Glomerular visceral epithelial cell (primary cell): ENCODE data around the gene GNL2.
"Not testable (repeated sequence)": the region's sequence is repeated elsewhere in the genome, so short reads cannot be mapped to it uniquely, and the experiment has no call there.

Source experiments
- DNase-seq: peaks from one replicate; pipeline ENCODE4 v3.0.0-alpha.2; 2016; ENCODE audit errors: extremely low spot score

Gene GNL2

DNA sequence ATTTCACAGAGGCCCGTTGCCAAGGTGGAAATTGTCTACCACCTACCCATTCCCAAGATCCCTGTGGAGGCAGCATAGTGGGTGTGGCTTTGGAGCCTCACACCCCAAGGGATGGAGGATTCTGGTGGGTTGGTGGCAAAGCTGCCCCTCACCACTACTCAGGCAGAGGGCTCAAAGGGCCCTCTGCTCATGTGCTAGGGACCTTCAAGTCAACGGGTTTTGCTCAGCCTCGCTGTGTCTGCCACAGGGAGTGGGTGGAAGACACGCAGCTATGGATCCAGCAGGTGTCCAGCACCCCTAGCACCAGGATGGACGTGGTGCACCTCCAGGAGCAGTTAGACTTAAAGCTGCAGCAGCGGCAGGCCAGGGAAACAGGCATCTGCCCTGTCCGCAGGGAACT is 36.7 kb downstream of the GNL2 start:
- DNase-seq, result no peak

DNA sequence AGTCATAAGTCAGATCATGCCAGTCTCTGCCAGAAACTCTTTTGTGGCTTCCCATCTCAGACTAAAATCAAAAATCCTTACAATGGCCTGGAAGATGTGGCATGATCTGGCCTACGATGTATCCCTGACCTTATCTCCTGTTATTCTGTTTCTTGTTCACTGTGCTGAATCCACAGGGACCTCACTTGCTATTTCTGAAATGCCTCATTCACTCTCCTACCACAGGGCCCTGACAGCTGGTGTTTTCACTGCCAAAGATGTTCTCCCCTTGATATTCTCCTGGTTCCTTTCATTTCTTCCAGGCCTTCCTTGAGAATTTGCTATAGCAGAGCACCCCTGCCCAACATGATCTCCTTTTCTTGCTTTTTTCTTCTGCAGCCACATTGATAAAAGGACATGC is 37.3 kb downstream of the GNL2 start:
- no peak for DNase-seq

DNA sequence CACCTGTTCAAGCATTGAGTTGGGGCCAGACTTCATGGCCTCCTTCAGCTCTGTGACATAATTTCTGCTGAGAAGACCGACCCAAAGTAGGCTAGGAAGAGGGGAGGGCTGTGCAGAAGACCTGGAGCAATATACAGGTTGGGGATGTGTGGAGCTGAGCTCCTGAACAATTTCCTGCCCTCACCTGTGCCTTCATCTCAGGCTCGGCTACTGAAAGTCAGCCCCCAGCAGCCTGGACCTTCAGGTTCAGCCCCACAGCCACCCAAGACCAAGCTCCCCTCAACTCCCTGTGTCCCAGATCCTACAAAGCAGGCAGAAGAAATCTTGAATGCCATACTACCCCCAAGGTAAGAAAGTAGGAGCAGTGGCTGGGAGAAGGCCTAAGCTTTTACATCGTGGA is 38.3 kb downstream of the GNL2 start:
- DNase-seq, result no peak

DNA sequence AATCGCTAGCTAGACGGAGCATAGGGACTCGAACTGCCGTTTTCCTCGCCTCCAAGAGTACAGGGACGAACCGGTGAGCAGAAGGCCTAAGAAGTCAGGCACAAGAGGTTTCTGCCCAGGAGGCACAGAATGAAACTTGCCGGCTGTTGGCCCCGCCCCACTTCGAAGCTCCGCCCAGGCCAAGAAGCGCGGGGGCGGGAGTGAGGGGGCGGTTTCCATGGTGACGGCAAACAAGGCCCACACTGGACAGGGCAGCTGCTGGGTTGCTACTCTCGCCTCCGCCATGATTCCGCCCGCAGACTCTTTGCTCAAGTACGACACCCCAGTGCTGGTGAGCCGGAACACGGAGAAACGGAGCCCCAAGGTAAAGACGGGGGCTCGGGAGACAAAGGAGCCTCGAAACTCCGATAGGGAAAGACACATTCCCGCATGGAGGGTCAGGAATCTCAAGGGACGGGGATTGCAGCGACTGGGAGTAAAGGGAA is 39.0 kb downstream of the GNL2 start, which contains the start of gene DNALI1:
TSS of gene DNALI1 (plus strand) at position 229 of the 485 bp plus-strand sequence. CDS start at position 284, 55 bp downstream.
- DNase-seq, result peak; percentile 44

DNA sequence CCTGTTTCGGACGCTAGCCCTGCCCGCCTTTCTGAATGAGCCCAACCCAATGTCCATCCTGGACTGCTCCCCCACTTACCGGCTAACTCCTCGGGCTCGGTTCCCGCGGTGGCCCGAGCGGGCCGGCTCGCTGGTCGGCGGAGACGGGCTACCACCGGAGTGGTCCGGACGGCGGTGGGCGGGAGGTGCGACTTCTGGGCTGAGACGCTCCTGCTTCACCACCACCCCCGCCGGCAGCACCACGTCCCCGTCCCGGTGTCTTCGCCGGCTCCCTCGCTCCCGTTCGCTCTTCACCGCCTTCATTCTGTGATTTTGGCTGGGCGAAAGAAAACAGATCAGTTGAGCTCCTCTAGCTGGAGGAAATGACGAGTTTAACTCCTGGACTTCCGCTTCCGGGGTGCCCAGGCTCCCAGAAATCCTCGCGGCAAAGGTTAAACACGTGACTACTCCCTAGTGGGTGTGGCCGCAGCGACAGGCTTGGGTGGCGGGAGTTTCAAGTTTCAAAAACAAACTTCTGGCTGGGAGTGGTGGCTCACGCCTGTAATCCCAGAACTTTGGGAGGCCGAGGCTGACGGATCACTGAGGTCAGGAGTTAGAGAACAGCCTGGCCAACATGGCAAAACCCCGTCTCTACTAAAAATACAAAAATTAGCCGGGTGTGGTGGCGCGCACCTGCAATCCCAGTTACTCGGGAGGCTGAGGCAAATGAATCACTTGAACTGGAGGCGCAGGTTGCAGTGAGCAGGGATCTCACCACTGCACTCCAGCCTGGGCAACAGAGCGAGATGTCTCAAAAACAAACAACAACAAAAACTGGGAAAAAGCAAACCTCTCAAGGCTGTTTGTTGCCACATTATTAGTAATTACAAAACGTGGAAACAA is 41.6 kb downstream of the GNL2 start, which contains the start of gene SNIP1:
TSS of gene SNIP1 (minus strand) at position 367 of the 882 bp plus-strand sequence. CDS start at position 303, 64 bp downstream.
- peak; percentile 86 for DNase-seq

DNA sequence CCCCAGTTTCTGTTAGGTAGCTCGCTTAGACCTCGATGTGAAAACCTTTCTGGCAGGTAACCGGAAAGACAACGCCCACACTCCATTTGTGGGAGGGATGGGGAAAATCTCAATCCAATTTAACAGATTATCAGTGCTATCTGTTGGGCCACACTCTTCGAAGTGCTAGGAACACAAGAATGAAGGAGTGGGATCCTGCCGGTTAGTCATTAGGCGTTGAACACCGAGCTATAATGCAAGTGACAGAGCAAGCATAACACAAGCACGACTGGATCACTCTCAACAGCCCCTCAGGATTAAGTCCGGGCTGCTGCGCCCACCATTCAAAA is 42.2 kb downstream of the GNL2 start:
- no peak for DNase-seq

DNA sequence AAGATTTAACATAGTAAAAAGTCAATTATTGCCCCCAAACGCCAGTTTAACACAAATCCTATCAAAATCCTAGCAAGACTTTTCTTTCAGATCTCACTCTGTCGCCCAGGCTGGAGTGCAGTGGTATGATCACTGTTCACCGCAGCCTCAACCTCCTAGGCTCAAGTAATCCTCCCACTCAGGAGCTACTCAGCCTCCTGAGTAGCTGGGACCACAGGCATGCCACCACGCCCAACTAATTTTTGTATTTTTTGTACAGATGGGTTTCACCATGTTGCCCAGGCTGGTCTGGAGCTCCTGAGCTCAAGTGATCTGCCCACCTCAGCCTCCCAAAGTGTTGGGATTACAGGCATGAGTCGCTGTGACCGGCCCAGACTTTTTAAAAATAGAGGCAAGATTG is 46.4 kb downstream of the GNL2 start:
- no peak for DNase-seq

DNA sequence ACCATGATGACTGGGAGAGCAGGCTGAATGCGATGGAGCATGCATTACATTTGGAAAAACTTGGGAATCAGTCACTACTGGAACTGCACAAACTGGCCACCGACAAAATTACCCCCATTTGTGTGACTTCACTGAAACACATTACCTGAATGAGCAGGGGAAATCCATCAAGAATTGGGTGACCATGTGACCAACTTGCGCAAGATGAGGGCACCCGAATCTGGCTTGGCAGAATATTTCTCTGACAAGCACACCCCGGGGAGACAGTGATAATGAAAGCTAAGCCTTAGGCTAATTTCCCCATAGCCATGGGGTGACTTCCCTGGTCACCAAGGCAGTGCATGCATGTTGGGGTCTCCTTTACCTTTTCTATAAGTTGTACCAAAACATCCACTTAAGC is 50.7 kb downstream of the GNL2 start:
- DNase-seq, result no peak

DNA sequence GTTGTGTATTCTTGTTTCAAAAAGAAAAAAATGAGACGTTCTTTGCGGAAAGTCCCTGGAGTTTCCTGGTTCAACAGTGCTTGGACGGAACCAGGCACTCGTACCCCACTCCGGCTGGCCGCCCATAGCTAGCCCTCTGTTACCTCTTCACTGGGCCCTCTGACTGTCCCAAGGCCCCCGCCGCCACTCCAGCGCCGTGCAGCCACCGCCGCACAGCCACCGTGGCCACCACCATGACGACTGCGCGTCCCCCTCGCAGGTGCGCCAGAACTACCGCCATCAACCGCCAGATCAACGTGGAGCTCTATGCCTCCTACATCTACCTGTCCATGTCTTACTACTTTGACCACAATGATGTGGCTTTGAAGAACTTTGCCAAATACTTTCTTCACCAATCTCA is 51.2 kb downstream of the GNL2 start:
- DNase-seq, result no peak

DNA sequence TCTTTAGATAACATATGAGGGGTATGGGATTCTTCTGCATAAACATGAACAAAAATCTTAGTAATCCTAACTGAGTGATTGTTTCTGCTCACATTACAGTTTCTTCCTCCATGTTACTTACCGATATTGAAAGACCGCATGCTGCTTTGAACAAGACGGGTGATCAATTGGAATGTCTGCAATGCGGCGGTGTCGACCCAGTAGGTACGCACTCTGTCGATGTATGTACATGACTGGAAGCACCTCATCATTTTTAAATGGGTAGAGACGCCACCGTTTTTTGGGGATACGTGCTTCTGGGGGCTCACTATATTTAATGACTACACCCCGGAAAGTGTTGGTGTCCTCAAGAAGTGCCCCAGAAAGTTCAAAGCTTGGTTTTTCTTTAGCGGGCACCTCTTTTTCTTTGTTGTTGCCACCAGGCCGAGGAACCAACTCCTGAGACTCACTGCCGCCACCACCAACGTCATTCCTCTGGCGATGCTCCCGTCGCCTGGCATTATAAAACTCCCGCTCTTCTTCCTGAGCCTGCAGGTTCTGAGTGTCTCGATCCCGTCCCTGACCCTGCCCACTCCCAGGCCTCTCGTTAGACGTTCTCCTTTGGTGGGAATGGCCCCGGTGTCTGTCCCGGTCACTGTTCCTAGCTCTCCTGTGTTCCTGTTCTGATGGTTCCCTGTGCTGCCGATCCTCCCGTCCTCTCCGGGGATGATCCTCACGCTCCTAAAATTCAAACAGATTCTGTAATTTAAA is 55.5 kb downstream of the GNL2 start:
- DNase-seq, result no peak

DNA sequence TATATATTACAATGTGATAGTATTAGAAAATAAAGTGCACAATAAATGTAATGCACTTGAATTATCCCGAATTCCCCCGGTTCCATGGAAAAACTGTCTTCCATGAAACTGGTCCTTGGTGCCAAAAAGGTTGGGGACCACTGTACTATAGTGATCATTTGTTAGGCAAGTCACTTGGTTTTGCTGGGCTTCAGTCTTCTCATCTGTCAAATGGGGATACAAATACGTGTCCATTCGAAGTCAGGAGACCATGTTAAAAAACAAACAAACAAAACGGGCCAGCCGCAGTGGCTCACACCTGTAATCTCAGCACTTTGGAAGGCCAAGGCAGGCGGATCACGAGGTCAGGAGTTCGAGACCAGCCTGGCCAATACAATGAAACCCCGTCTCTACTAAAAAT is 56.6 kb downstream of the GNL2 start:
- not testable (repeated sequence) for DNase-seq

DNA sequence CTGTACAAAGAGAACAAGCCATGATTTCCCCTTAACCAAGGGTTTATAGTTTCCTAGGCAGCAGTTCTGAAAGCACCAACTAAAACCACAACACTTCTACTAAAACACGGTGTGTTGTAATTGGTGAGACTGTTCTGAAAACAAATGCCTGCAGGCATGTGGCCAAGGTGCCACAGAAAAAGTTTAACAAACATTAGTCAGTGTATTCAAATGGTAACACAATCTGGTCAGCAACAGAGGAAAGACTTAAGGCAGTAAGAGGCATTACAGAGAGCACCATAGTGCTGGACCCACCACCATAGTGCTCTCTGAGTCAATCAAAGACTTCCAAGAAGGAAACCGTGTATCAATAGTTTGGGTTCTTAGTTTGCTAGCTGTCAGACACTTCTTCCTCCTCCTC is 58.4 kb downstream of the GNL2 start:
- DNase-seq, result no peak

DNA sequence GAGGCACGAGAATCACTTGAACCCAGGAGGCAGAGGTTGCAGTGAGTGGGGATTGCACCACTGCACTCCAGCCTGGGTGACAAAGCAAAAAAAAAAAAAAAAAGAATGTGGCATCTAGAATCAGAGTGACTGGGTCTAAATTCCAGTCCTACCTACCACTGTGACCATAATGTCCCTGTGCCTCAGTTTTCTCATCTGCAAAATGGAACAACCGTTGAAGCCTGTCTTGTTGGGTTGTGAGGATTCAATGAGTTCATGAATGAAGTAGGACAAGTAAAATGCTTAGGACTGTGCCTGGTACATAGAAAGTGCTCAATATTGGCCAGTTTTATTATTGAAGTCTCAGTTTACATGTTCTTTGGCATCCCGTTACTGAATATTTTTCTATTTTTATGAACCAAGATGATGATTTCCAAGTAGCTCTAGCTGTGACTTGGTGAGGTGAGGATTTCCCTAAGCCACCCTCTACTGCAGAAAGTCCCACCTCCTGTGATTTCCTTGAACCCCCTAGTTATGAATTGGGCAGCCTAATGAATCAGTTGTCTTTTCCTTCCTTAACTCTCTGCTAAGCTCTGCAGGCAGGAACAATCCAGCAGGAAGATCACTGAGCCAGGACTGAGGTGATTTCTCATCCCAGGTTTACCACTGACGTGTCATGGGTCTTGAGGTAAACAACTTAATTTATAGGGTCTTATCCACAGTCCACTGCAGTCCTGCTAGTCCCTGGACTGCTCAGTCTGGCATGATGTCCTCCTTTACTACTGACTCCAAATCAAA is 62.2 kb downstream of the GNL2 start:
- DNase-seq, result no peak

DNA sequence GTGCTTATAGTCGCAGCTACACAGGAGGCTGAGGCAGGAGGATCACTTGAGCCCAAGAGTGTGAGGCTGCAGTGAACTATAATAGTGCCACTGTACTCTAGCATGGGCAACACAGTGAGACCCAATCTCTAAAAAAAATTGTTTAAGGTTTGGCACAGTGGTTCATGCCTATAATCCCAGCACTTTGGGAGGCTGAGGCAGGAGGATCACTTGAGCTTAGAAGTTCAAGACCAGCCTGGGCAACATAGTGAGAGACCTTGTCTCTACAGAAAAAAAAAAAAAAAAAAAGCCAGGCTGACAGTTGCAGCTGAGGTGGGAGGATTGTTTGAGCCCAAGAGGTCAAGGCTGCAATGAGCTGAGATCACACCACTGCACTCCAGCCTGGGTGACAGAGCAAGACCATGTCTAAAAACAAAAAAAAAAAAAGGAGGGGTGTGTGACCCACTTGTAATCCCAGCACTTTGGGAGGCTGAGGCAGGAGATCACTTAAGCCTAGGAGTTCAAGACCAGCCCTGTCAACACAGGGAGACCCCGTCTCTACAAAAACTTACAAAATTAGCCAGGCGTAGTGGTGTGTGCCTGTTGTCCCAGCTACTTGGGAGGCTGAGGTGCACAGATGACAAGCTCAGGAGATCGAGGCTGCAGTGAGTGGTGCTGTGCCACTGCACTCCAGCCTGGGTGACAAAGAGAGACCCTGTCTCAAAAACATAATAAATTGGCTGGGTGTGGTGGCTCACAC is 63.1 kb downstream of the GNL2 start:
- not testable (repeated sequence) for DNase-seq

DNA sequence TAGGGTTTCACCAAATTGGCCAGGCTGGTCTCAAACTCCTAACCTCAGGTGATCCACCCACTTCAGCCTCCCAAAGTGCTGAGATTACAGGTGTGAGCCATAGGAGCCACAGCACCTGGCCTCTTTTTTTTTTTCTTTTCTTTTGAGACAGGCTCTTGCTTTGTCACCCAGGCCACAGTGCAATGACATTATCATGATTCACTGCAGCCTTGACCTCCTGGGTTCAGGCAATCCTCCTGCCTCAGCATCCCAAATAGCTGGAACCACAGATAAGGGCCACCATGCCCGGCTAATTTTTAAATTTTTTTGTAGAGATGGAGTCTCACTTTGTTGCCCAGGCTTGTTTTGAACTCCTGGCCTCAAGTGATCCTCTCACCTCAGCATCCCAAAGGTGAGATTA is 65.8 kb downstream of the GNL2 start:
- DNase-seq, result not testable (repeated sequence)

DNA sequence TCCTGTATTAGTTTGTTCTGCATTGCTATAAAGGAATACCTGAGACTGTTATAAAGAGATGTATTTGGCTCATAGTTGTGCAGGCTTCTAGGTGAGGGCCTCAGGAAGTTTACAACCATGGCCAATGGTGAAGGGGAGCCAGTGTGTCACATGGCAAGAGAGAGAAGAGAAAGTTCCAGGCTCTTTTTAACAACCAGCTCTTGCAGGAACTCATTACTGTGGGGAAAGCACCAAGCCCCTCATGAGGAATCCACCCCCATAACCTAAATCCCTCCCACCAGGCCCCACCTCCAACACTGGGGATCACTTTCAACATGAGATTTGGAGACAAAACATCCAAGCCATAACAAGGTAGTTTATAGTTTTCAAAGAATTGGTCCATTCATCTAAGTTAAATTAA is 76.1 kb downstream of the GNL2 start:
- DNase-seq, result no peak

DNA sequence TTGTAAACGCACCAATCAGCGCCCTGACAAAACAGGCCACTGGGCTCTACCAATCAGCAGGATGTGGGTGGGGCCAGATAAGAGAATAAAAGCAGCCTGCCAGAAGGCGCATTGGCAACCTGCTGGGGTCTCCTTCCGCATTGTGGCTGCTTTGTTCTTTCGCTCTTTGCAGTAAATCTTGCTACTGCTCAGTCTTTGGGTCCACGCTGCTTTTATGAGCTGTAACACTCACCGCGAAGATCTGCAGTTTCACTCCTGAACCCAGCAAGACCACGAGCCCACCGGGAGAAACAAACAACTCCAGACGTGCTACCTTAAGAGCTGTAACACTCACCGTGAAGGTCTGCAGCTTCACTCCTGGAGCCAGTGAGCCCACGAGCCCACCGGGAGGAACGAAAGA is 76.8 kb downstream of the GNL2 start:
- DNase-seq, result not testable (repeated sequence)

DNA sequence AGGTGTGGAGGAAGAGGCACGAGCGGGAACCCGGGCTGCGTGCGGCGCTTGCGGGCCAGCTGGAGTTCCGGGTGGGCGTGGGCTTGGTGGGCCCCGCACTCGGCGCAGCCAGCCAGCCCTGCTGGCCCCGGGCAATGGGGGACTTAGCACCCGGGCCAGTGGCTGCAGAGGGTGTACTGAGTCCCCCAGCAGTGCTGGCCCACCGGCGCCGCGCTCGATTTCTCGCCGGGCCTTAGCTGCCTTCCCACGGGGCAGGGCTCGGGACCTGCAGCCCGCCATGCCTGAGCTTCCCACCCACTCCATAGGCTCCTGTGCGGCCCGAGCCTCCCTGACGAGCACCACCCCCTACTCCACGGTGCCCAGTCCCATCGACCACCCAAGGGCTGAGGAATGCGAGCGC is 77.5 kb downstream of the GNL2 start:
- DNase-seq, result not testable (repeated sequence)

DNA sequence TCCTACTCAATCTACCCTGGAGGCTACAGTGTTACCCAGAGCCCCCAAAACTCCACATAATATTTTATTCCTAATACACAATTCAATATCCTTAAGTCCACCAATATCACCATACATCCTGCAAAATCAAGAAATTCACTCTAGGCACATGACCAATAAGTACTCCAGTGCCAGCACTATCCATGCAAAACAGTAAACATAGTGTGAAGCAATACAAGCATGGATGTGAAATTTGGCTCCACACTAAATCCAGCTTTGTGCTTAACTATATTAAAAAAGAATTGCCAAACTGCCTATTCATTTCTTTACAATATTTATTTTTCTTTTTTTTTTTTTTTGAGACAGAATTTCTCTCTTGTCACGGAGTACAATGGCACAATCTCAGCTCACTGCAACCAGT is 78.2 kb downstream of the GNL2 start:
- no peak for DNase-seq
